ENCODE results near the gene VEZF1. TPM values are rescaled to one million over a fixed set of nuclear protein-coding genes. Genes with fewer than 3 reads are reported as not detected.

Gene VEZF1
- total RNA-seq, 1 experiment from 2014 or later: 77.7 TPM

DNA sequence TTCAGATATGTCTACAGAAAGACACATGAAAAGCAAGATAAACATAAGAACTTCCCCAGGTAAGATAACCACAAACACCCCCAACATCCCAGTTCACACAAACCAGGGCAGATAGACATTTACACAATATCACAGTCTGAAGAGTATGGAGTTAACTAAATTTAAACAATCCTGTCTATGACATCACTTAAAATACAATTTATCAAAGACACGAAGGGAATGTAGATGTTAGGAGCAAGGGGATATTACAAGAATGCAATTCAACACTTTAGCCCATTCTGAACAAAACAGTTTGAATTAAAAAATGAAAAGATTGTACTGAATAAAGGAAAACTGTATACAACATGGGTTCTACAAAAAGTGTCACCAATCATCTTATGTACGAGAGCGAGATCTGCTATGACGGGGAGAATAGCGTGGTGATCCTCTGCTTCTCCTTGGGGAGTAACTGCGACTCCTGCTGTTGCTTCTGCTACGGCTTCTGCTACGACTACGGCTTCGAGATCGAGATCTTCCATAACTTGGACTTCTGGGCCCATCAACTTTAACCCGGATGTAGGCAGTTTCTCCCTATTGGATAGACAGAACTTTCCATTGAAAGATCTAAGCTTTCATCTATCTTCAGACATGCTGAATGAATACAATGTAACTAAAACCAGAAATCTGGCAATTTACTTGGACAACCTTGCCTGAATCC is 17.1 kb upstream of the VEZF1 start:
- no peaks in the 10 kb centered on the region for H3K9me3 ChIP-seq (ENCODE audit: low read depth, low read length, poor library complexity, severe bottlenecking)
- BruUV-seq (replicated peaks): no TSS peak
- peak overlapping the region; percentile 88 for H3K4me3 ChIP-seq (ENCODE audit: low read depth, low read length, poor library complexity, severe bottlenecking)
- CTCF ChIA-PET: no interaction called here
- intact Hi-C loops (cut with micrococcal nuclease; ENCODE audit: unreplicated experiment): loop anchor here (5.0 kb wide), 2 partner anchors 77 to 107 kb away; partner anchors contain the start of gene DYNLL2
- TF ChIP-seq, protein P1, sequence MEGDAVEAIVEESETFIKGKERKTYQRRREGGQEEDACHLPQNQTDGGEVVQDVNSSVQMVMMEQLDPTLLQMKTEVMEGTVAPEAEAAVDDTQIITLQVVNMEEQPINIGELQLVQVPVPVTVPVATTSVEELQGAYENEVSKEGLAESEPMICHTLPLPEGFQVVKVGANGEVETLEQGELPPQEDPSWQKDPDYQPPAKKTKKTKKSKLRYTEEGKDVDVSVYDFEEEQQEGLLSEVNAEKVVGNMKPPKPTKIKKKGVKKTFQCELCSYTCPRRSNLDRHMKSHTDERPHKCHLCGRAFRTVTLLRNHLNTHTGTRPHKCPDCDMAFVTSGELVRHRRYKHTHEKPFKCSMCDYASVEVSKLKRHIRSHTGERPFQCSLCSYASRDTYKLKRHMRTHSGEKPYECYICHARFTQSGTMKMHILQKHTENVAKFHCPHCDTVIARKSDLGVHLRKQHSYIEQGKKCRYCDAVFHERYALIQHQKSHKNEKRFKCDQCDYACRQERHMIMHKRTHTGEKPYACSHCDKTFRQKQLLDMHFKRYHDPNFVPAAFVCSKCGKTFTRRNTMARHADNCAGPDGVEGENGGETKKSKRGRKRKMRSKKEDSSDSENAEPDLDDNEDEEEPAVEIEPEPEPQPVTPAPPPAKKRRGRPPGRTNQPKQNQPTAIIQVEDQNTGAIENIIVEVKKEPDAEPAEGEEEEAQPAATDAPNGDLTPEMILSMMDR (conservative IDR thresholded peaks at IDR 0.05; ENCODE audit: low read depth, low read length): 0 out of 2 replicates have a peak, but pooled peaks have one; percentile 12
- no peak for TF ChIP-seq EZH2 (IDR thresholded peaks at IDR 0.05; ENCODE audit: borderline replicate concordance, low read depth, low read length, poor library complexity, severe bottlenecking)
- peaks cover 50% of the 10 kb centered on the region for H3K4me1 ChIP-seq (ENCODE audit: insufficient read depth, low read length, poor library complexity, severe bottlenecking)
- peak; percentile 65 for DNase-seq (ENCODE audit: low spot score)
- H3K27ac ChIP-seq (ENCODE audit: low read depth, low read length, poor library complexity, severe bottlenecking): peak overlapping the region; percentile 98
- POLR2A ChIA-PET (ENCODE audit: low non-redundant PET): no interaction called here
- H3K27me3 ChIP-seq (replicated peaks; ENCODE audit: insufficient read depth, low read depth, low read length, poor library complexity): no peaks in the 10 kb centered on the region
- H3K36me3 ChIP-seq (ENCODE audit: insufficient read depth, low read length, poor library complexity, severe bottlenecking): peaks cover 61% of the 10 kb centered on the region

GRCh38 chr17:58004060-58004459 is 16.0 kb upstream of the VEZF1 start:
- ChIA-PET POLR2A (ENCODE audit: low non-redundant PET) (no interaction called here), CTCF (no interaction called here)
- BruUV-seq (replicated peaks): no TSS peak
- Histone ChIP-seq H3K4me3 (ENCODE audit: low read depth, low read length, poor library complexity, severe bottlenecking) (peak overlapping the region; percentile 88), H3K27me3 (replicated peaks; ENCODE audit: insufficient read depth, low read depth, low read length, poor library complexity) (no peaks in the 10 kb centered on the region), H3K9me3 (ENCODE audit: low read depth, low read length, poor library complexity, severe bottlenecking) (no peaks in the 10 kb centered on the region), H3K4me1 (ENCODE audit: insufficient read depth, low read length, poor library complexity, severe bottlenecking) (peaks cover 59% of the 10 kb centered on the region), H3K36me3 (ENCODE audit: insufficient read depth, low read length, poor library complexity, severe bottlenecking) (peaks cover 70% of the 10 kb centered on the region), H3K27ac (ENCODE audit: low read depth, low read length, poor library complexity, severe bottlenecking) (peak overlapping the region; percentile 29)
- intact Hi-C loops (cut with micrococcal nuclease; ENCODE audit: unreplicated experiment): no loop called here
- DNase-seq (ENCODE audit: low spot score): no peak
- TF ChIP-seq EZH2 (IDR thresholded peaks at IDR 0.05; ENCODE audit: borderline replicate concordance, low read depth, low read length, poor library complexity, severe bottlenecking): no peak
- TF ChIP-seq, protein P1 (conservative IDR thresholded peaks at IDR 0.05; ENCODE audit: low read depth, low read length): no peak

DNA sequence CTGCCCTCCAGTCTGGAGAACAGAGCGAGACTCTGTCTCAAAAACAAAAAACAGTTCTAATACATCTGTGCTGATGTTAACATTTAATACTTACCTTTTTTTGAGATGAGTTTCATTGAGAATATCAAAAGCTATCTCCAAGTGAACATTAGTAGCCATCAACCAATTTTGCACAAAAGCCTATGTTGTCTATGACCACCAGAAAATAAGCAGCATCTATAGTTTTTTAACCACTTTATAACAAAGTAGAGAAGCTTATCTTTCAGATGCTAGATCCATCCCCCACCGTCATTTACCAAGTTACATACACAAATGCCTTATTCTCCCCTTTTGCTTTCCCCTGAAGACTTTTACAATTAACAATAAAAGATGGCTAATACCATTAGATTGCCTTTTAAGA is 14.9 kb upstream of the VEZF1 start:
- TF ChIP-seq, protein P1 (conservative IDR thresholded peaks at IDR 0.05; ENCODE audit: low read depth, low read length): no peak
- no peak for TF ChIP-seq EZH2 (IDR thresholded peaks at IDR 0.05; ENCODE audit: borderline replicate concordance, low read depth, low read length, poor library complexity, severe bottlenecking)
- BruUV-seq (replicated peaks): no TSS peak
- peaks cover 81% of the 10 kb centered on the region for H3K36me3 ChIP-seq (ENCODE audit: insufficient read depth, low read length, poor library complexity, severe bottlenecking)
- H3K4me3 ChIP-seq (ENCODE audit: low read depth, low read length, poor library complexity, severe bottlenecking): peak overlapping the region; percentile 88
- peak overlapping the region; percentile 29 for H3K27ac ChIP-seq (ENCODE audit: low read depth, low read length, poor library complexity, severe bottlenecking)
- ChIA-PET POLR2A (ENCODE audit: low non-redundant PET) (no interaction called here), CTCF (no interaction called here)
- intact Hi-C loops (cut with micrococcal nuclease; ENCODE audit: unreplicated experiment): no loop called here
- H3K27me3 ChIP-seq (replicated peaks; ENCODE audit: insufficient read depth, low read depth, low read length, poor library complexity): no peaks in the 10 kb centered on the region
- no peaks in the 10 kb centered on the region for H3K9me3 ChIP-seq (ENCODE audit: low read depth, low read length, poor library complexity, severe bottlenecking)
- no peak for DNase-seq (ENCODE audit: low spot score)
- peaks cover 63% of the 10 kb centered on the region for H3K4me1 ChIP-seq (ENCODE audit: insufficient read depth, low read length, poor library complexity, severe bottlenecking)

All from A673 (cell line).